ENCODE measurements around the gene KCNF1.

KCNF1 gene

DNA sequence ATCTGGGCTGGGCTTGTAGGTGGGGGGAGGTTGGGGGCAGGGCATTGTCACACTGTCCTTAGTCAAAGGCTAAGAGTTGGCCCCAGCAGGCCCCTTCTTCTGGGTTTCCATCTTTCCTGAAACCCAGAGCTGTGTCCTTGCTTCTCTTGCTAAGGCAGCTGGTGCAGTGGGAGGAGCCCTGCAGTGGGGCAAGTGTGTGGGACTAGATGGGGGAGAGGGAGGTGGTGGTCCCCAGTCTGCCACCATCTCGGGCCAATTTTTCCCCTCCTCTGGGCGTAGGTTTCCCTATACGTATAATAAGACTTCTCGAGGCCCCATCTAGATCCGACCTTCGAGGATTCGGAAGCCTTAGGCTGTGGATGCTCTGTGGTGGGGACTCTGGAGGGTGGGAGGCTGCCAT, 3.5 kb downstream of the KCNF1 start:
- in situ Hi-C loops (cut with HindIII; ENCODE audit: low pct_ligation_motif_present, low pct_unique_long_range_greater_than_20kb, low sequenced_read_pairs), result no loop called here
- no peak for DNase-seq

DNA sequence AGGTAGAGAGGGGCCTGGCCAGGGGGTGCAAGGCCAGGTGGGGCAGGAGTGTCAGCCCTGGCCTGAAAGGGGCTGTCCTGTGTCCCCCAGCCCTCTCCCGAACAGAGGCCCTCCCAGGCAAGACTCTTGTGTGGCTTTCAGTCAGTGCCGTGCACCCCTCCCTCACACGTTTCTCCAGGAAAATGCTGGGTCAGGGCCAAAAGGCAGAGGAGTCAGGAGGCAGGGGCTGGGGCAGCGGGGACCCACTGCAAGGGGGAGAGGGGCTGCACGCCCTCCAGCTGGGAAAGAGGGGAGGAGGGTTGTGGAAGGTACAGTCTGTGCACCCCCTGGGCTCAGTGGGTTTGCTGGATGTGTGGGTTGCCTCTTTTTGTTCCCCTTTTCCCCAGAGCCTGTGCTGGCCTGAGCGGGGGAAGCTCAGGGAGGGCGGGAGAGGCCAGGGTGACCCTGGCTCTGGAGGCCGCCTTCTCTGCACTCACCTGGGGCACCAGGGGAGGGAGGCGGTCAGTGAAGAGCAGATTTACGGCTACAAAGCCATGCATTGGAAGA, 4.1 kb downstream of the KCNF1 start:
- in situ Hi-C loops (cut with HindIII; ENCODE audit: low pct_ligation_motif_present, low pct_unique_long_range_greater_than_20kb, low sequenced_read_pairs), result no loop called here
- DNase-seq, result no peak

DNA sequence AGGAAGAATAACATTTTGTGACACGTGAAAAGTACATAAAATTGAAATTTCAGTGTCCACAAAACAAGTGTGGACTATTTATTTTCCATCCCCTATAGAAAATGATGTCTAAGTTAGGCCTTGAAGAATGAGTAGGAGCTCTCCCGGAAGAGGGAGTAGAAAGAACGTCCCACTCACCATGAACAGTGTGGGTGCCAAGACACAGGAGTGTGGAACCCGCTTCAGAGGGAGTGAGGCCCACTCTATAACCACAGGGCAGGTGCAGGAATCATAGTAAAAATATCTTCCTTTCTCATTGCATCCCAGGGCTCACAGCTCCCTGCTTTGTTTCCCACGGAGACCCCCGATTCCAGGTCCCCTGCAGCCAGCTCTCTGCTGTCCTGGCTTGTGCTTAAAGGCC, 5.2 kb downstream of the KCNF1 start:
- in situ Hi-C loops (cut with HindIII; ENCODE audit: low pct_ligation_motif_present, low pct_unique_long_range_greater_than_20kb, low sequenced_read_pairs), result no loop called here
- no peak for DNase-seq

DNA sequence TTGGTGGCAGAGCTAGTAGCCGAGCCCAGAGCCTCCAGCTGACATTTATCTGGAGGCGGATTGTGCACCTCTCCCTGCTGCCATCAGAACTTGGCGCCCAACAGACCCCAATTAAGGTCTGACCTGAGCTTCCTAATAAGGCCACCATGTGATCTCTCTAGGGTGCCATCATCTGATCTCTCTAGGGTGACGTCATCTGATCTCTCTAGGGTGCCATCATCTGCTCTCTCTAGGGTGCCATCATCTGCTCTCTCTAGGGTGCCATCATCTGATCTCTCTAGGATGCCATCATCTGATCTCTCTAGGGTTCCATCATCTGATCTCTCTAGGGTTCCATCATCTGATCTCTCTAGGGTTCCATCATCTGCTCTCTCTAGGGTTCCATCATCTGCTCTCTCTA, 6.2 kb downstream of the KCNF1 start:
- in situ Hi-C loops (cut with HindIII; ENCODE audit: low pct_ligation_motif_present, low pct_unique_long_range_greater_than_20kb, low sequenced_read_pairs), result no loop called here

DNA sequence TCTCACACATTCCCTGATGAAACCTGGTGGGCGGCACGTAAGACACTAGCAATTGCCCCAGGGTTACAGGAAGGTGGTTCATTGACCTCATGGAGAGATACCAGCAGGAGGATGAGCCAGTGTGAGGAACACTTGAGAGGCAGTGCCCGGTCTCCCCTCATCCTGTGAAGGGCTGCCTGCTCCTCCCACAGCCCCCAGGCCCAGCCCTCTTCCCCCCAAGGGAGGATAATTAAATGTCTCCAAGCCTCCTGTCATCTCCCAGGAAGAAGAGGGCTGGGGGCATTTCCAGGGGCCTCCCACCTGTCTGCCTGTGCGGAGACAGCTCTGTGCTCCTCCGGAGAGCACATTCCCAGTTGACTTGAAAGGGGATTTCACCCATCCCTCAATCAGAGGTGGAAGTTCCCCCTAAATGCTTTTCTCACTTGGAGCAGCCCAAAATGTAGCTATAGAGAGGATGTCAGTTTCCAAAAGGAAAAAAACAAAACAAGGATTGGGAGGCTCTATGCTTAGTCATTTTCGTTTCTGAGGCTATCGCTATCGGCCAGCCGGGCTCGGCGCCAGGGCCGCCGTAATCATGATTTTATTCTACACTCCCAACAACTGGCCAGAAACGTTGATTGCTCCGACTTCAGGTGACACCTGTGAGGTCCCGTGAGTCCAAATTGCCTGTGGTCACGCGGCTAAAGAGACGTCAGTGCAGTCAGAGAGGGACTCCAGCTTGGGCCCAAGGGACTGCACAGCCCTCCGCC, 7.1 kb downstream of the KCNF1 start:
- in situ Hi-C loops (cut with HindIII; ENCODE audit: low pct_ligation_motif_present, low pct_unique_long_range_greater_than_20kb, low sequenced_read_pairs), result no loop called here
- DNase-seq, result no peak

More for the DNA sequence above, 6.2 kb downstream of the KCNF1 start:
- DNase-seq, result no peak

DNA sequence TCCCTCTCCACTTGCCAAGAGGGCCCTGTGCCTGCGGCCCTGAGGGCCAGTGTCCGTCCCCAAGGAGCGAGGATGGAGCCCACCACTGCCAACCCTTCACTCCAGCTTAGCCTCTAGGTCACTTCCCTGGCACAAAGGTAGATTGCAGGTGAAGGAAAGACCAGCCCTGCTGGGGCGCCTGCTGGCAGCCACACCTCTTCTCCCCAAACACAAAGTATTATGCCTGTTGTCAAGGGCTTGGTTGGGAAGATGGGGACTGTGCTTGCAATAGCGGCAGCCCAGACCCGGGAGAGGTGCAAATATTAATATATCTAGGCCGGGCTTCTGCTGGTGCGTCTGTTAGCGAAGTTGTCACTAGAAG, 7.7 kb downstream of the KCNF1 start:
- no peak for DNase-seq
- in situ Hi-C loops (cut with HindIII; ENCODE audit: low pct_ligation_motif_present, low pct_unique_long_range_greater_than_20kb, low sequenced_read_pairs), result no loop called here

DNA sequence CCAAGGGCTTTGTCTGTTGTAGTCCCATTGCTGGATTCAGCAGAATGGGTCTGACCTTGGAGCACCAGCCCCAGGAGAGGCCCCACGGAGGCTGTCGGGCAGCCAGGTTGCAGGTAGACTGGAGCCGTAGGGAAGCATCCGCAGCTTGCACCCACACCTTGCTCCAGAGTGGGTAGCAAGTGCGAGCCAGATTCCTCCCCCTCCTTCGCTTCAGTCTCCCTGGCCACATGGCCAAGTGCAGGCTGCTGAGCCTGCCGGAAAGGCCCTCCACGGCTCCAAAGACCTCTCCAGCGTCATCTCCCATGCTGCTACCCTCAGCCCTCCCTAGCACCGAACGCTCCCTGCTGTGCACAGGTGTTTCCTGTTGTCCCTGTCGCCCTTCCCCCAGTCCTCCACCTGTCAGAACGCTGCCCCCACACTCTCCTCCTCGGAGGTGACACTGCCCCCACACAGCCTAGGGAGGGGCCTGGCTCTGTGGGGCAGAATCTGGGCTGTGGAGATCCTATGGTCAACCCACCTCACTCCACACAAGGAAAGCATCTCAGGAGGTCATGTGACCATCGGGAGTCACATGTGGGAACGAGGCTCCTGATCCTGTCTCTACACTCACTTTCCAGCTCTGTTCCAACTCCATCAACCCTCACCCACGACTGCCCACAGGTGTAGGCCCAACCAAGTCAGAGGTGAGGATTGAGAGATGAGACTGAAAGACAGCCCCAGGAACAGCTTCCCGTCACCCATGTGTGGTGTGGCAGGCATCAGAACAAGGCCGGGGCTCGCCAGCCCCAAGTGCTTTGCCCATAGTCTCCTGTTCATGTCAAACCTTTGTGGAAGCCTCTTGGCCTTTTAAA, 8.3 kb downstream of the KCNF1 start:
- in situ Hi-C loops (cut with HindIII; ENCODE audit: low pct_ligation_motif_present, low pct_unique_long_range_greater_than_20kb, low sequenced_read_pairs), result no loop called here
- no peak for DNase-seq

DNA sequence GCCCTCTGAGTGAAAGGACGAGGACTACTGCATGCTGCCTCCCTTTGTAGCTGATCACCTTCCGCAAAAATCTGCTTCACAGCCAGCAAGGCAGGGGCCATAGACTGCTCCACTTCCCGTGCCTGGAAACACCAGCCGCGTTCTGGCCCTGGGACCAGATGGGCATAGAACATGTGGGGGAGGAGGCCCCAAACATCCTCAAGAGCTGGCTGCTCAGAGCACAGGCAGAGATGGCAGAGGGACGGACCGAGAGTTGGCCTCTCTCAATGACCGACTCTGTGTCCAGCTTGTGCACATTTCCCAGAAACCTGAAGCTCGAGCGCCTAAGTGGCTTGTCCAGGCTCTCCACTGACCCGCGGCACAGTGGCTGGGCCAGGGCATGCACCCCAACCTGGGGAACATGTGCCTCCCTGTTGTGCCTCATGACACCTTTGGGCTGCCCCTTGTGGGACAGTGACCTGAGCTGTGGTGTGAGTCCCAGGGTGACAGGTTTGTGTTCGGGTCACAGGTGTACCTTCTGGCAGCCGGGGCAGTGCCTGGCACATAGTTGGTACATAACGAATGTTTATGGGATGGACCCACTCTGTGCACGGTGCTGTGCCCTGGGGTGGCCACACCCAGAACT, 9.1 kb downstream of the KCNF1 start:
- in situ Hi-C loops (cut with HindIII; ENCODE audit: low pct_ligation_motif_present, low pct_unique_long_range_greater_than_20kb, low sequenced_read_pairs), result no loop called here
- DNase-seq, result no peak

DNA sequence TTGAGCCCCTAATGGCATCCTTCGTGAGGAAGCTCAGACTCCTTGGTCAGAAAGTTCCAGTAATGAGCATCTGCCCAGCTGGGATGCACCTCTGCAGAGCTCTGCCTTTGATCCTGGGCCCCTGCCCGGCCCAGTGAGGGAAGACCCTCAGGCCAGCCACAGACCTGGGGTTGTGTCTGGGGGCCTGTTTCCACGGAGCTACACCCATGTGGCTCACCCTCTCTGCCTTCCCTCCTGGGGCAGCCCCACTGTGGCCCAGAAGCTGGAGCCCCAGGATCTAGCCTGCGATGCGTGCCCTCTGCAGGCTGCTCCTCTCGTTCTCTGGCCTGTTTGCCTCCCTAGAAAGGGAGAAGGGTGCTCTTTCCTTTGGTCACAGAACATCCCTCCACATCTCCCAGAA, 9.8 kb downstream of the KCNF1 start:
- no peak for DNase-seq
- in situ Hi-C loops (cut with HindIII; ENCODE audit: low pct_ligation_motif_present, low pct_unique_long_range_greater_than_20kb, low sequenced_read_pairs), result no loop called here

DNA sequence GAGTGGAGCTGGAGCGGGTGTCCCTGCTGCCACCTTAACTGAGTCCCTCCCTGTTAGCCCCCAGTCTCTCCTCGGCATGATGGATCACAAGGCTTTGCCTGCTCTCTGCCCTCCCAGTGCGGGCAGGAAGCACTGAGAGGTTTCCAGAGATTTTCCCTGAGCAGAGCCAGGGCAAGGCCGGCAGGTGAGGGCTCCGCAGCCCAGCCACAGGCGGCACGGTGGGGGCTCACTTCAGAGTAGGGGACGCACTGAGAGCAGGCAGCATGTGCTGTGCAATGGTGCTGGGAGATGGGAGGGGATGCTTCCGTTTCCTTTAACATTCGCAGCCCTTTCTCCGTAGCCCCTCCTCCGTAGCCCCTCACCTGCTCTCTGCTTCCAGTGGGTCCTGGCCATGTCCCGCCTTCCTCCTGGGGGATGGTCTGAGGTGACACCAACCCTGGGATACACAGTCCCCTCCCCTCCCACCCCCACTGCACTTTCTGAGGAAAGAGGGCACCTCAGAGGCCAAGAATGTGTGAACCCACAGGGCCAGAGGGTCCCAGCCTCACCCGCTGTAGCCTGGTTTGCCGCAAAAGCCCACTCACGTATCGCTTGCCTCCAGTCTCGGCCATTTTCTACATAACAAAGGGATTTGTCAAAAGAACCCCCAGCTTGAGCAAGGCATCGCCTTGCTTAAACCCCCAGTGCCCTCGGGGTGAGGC, 10.7 kb downstream of the KCNF1 start:
- DNase-seq, result no peak
- in situ Hi-C loops (cut with HindIII; ENCODE audit: low pct_ligation_motif_present, low pct_unique_long_range_greater_than_20kb, low sequenced_read_pairs), result no loop called here

DNA sequence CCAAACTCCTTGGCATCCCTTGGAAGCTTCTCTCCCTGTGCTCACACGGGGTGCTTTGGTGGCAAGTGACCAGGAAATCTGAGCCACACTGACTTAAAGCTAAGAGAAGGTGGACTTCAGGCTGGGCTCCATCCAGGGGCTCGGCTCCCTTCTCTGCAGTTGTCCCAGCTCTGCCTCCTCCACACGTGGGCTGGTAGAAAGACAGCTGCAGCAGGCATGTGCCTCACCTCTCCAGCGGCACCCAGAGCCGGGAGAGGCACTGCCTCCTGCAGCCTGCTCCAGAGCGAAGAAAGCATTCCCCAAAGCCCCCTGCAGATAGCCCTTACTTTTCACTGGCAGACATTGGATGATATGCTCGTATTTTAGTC, 11.3 kb downstream of the KCNF1 start:
- in situ Hi-C loops (cut with HindIII; ENCODE audit: low pct_ligation_motif_present, low pct_unique_long_range_greater_than_20kb, low sequenced_read_pairs), result no loop called here
- DNase-seq, result no peak

DNA sequence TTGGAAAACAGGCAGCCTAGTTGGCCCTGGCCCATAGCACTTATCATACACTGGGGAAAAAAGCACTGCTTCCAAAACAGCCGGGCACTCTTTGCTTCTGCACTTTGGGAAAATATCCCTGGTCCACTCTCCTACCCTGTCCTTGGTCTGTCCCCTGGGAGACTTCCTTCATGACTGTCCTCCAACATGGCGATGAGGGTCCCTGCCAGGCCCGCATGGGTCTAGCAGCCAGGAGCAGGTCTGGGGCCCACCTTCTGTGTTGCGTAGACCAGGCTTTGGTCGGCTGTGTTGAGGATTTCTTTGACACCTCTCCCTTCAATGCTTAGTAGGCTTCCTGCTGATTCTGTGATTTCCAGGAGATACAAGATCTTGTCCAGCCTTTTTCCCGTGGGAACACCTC, 12.2 kb downstream of the KCNF1 start:
- in situ Hi-C loops (cut with HindIII; ENCODE audit: low pct_ligation_motif_present, low pct_unique_long_range_greater_than_20kb, low sequenced_read_pairs), result no loop called here
- DNase-seq, result no peak

DNA sequence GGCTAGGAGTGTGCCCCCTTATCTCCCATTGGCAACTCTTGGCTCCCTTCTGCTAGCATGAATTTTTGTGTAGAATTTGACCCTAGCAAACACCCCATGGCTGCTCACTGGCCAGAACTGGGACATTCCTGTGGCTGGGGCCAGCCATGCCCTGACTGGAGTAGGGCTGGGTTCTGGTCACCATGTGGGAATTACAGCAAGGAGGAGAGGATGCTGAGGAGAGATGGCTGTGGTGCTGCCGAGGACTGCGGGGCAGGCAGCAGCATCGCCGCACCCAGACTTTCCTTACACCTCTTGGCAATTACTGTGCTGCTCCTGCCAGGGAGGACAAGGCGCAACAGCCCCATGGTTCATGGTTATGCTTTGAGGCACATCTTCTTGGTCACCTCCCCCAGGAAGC, 12.7 kb downstream of the KCNF1 start:
- in situ Hi-C loops (cut with HindIII; ENCODE audit: low pct_ligation_motif_present, low pct_unique_long_range_greater_than_20kb, low sequenced_read_pairs), result no loop called here
- DNase-seq, result no peak

DNA sequence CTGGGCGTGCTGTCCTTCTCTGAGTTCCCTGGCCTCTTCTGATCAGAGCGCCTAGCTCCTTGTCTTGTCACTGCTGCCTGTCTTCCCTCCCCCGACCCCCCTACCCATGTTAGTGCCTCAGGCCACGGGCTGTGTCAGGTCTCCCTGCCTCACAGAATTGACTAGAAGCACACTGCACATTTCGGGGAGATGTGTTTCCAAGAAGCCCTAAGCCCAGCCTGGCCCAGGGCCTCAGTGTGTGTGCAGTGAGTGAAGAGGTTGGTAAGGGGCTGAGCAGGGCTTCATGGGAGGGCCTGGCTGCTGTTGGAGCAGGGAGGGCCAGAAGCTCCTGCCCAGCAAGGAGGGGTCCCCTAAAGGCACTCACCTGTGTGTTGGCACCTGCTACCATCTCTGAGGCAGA, 13.1 kb downstream of the KCNF1 start:
- DNase-seq, result no peak
- in situ Hi-C loops (cut with HindIII; ENCODE audit: low pct_ligation_motif_present, low pct_unique_long_range_greater_than_20kb, low sequenced_read_pairs), result no loop called here

DNA sequence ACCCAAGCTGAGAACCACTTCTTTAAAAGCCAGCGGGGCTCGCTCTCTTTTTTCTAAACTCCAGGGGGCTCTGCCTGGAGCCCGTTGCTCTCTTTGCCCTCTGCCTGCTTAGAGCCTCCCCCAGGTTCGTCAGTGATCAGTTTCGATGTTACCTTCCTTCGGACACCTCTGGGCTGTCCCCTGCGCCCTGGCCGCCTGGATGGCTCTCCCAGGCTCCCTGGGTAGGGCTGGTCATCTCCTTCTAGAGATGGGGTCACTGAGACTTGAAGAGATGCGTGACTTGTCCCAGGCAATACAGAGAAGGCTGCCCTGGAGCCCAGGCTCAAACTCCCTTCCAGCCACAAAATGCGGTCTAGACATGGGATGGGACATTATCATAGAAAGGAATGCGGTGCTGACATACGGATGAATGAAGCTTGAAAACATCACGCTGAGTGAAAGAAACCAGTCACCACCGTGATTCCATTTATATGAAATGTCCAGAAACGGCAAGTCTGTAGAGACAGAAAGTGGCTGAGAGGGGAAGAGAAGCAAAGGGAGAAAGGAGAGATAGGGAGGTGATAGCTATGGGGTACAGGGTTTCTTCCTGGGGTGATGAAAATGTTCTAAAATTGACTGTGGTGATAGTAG, 14.6 kb downstream of the KCNF1 start:
- in situ Hi-C loops (cut with HindIII; ENCODE audit: low pct_ligation_motif_present, low pct_unique_long_range_greater_than_20kb, low sequenced_read_pairs), result no loop called here
- DNase-seq, result no peak

DNA sequence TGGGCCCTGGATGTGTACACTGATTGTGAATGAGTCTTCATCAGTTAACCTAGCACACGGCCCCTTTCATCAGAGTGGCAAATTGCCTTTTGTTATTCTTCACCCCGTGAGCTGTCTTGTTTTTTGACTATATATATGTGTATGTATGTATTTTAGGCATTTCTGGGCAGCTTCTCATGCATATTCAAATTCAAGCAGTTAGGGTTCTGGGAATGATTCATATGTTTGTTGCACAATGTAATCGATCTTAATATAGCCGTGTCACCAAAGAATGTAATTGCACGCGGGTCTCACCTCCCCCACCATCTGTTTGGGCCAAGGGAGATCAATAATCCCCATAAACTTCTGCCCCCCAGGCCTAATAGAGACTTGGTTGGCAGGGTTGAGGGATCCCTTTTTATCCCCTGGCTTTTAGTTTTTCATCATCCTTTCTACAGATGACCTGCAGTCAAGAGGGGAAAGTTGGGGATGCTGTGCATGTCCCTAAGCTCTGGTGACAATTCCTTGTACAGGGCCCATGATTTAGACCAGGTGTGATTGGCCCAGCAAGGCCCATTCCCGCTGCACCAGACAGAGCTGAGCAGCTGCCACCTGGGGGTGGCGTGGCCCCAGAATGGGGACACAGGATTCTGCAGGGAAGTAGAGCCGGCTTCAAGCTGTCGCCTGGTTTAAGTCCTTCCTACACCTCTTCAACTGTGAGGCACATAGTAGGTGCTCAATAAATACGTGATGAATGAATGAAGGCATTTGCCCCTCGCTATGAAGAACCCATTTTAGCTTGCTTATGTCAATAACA, 19.2 kb downstream of the KCNF1 start:
- no peak for DNase-seq
- in situ Hi-C loops (cut with HindIII; ENCODE audit: low pct_ligation_motif_present, low pct_unique_long_range_greater_than_20kb, low sequenced_read_pairs), result no loop called here

DNA sequence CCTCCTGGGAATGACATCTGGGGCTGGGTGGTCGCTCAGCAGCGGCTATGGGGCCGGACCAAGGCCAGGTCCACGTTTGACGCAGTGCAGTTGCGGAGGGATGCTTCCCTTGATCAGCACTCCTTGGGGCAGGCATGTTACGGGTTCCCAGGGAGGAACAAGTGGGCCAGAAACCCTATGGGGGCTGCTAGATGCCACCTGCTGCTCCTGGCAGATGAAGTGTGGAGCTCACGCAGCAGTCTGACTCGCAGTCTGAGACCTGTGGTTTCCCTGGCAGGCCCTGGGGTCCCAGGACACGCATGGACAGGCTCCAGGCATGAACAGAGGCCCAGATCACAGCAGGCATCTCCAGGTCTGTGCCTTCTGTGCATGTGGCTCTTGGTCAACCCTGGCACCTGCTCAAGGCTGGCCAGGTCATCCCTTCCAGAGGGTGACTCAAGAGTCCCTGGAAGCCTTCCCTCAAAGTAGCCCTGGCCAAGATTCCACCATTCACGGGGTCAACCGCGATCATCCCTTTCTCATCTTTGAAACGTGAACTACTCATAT, 20.0 kb downstream of the KCNF1 start:
- DNase-seq, result peak; percentile 93
- in situ Hi-C loops (cut with HindIII; ENCODE audit: low pct_ligation_motif_present, low pct_unique_long_range_greater_than_20kb, low sequenced_read_pairs), result no loop called here

Data from ACHN (cell line).